Spleen (tissue), 11 donors: ENCODE data around the gene BABAM2. TPM values are rescaled to one million over a fixed set of nuclear protein-coding genes. Genes with fewer than 3 reads are reported as not detected.

Experiments used
- DNase-seq: peaks from one replicate; pipeline ENCODE4 v3.0.0-alpha.2; 2020
- H3K27ac ChIP-seq, 8 donors: fragments of 200-600 bp; sonication (generic) in 7 of 8; 1 replicate in 4 of 8; 2 replicates in 4 of 8; pipeline versions ENCODE4 v1.5.0 to v1.8.0; 2016 to 2021; ENCODE audit warnings: inconsistent platforms in 4 of 8, mild to moderate bottlenecking in 4 of 8, moderate library complexity in 1 of 8
- H3K27me3 ChIP-seq, 7 donors: fragments of 200-600 bp; sonication (generic) in 6 of 7; replicated peaks in 1 of 7; 1 replicate in 4 of 7; 2 replicates in 3 of 7; pipeline versions ENCODE4 v1.5.0 to v1.8.0; 2016 to 2021; ENCODE audit warnings: inconsistent platforms in 3 of 7, mild to moderate bottlenecking in 1 of 7
- H3K36me3 ChIP-seq, 6 donors: fragments of 200-600 bp; sonication (generic) in 5 of 6; 1 replicate in 4 of 6; 2 replicates in 2 of 6; pipeline versions ENCODE4 v1.5.0 to v1.8.0; 2016 to 2021; ENCODE audit warnings: inconsistent platforms in 2 of 6
- H3K4me1 ChIP-seq, 6 donors: fragments of 200-600 bp; sonication (generic) in 5 of 6; 1 replicate in 3 of 6; 2 replicates in 3 of 6; pipeline versions ENCODE4 v1.5.0 to v1.8.0; 2016 to 2021; ENCODE audit warnings: inconsistent platforms in 3 of 6
- H3K4me3 ChIP-seq, 8 donors: fragments of 200-600 bp; sonication (generic) in 7 of 8; 1 replicate in 4 of 8; 2 replicates in 4 of 8; pipeline versions ENCODE4 v1.5.0 to v1.8.0; 2016 to 2021; ENCODE audit warnings: inconsistent platforms in 4 of 8, mild to moderate bottlenecking in 4 of 8, moderate library complexity in 2 of 8
- H3K9me3 ChIP-seq, 8 donors: fragments of 200-600 bp; sonication (generic) in 7 of 8; 1 replicate in 4 of 8; 2 replicates in 4 of 8; pipeline versions ENCODE4 v1.5.0 to v1.8.0; 2016 to 2021; ENCODE audit warnings: inconsistent platforms in 4 of 8
- POLR2A ChIP-seq, 3 donors: fragments of 450-650 bp; IDR thresholded peaks; one replicate each; pipeline ENCODE4 v1.5.1; 2017; ENCODE audit warnings: antibody characterized with exemption in 3 of 3, mild to moderate bottlenecking in 1 of 3
- POLR2AphosphoS5 ChIP-seq, 3 donors: sonication (generic); formaldehyde crosslinking; IDR thresholded peaks; one replicate each; pipeline ENCODE4 v1.5.1; 2017; ENCODE audit warnings: antibody characterized with exemption in 3 of 3
- WGBS, 5 donors: extraction: QIAGEN DNeasy Blood & Tissue Kit in 3 of 5; methylation state at CpG; one replicate each; pipeline versions ENCODE4 v1.1.5 to v1.1.7; 2013 to 2018; 5-methylcytosine and 5-hydroxymethylcytosine counted together
- intact Hi-C: fragments of 100-400 bp; cut with DNase I; formaldehyde crosslinking; loops from one replicate; pipeline ENCODE4 v1.15.0; 2023; ENCODE audit warnings: low total_unique reads
- polyA plus RNA-seq, 3 donors: library from polyadenylated mRNA; stranded (reverse); fragments of 200-250 nt; gene quantifications; one replicate each; pipeline ENCODE4 v1.2.1, GENCODE V29; 2013
- total RNA-seq, 7 donors: library from RNA; depleted of rRNA in 3 of 7; stranded (reverse); fragments of >200 nt in 3 of 7; fragmentation: NEBNext Ultra II Directional in 4 of 7; extraction: Animal tissue kit (Norgen Biotek cat#: 25700) in 4 of 7; gene quantifications; one replicate each; pipeline versions ENCODE4 v1.1.0 to v1.2.1, GENCODE V29; 2016 to 2021
- TF ChIP-seq, protein P1 (sequence below), 11 experiments: fragments of 200-600 bp in 7 of 11; fragments of 450-650 bp in 4 of 11; sonication (generic) in 4 of 11; IDR thresholded peaks in 8 of 11; conservative IDR thresholded peaks in 3 of 11; 1 replicate in 7 of 11; 2 replicates in 4 of 11; pipeline versions ENCODE4 v1.4.0 to v1.8.0; 2016 to 2021; ENCODE audit warnings: antibody characterized with exemption in 11 of 11, inconsistent platforms in 4 of 11, mild to moderate bottlenecking in 1 of 11
- donor health status: healthy with polysubstance abuse.
- donor health status: DM: no; HTN: no; CAD: no; lungs with moderate emphysema.
- donor health status: DM: no; HTN: no; CAD: no.
- donor health status: Bipolar disorder and iron deficiency.
- donor health status: healthy.
- donor health status: DM: no; HTN: no; CAD: no.
- donor health status: DM: yes; HTN: yes; CAD: no.

The BABAM2 gene
- total and polyA plus RNA-seq, 10 donors, result 16.1 to 70.1 (median 55.0) TPM

DNA sequence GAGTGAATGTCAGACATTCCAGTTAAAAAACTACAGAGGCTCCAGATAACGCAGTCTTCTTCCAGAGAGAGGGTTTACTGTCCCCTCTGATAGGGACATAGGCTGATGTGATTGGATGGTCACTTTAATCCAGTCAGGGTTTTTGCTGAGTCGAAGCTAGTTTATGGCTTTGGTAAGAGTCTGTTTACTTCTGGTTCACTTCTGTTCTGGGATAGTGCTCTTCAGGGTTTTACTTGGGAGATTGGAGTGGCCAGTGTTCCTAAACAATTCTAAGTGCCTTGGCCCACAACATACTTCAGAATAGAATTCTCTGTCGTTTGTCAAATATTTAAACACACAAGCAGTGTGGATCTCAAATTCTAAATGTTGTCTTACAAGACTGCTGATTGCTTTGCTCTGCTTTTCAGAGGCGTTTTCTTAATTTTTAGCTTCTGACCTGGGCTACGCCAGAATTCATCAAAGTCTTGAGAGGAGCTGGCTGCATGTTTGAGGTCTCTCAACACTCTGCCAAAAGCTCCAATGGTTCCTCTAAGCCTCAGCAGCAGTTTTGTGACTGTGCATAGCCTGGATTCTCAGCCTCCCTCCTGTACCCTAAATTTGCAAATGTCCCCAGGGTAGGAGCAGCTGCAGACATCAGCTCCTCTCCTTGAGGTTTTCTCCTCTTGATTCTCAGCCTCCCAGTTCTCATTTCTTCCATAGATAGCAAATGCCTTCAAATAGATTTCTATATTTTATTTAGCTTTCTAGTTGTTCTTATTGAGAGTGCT is 105.8 kb downstream of the BABAM2 start:
- Histone ChIP-seq H3K4me1 (peaks cover 0 to 14% (median 0%) of the 10 kb centered on the region in 6 donors), H3K27ac (no peak overlapping the region), H3K9me3 (peaks cover 0 to 4% (median 0%) of the 10 kb centered on the region in 8 donors), H3K27me3 (no peaks in the 10 kb centered on the region), H3K4me3 (no peak overlapping the region), H3K36me3 (peaks cover 0 to 24% (median 0%) of the 10 kb centered on the region in 6 donors)
- WGBS, 5 donors, result 84 to 96% (median 91%) methylated on average over 5 of the region's 5 CpGs
- intact Hi-C loops, result no loop called here
- TF ChIP-seq POLR2AphosphoS5 (IDR thresholded peaks at IDR 0.05) (no peak), POLR2A (IDR thresholded peaks at IDR 0.05) (no peak)
- TF ChIP-seq, protein P1, sequence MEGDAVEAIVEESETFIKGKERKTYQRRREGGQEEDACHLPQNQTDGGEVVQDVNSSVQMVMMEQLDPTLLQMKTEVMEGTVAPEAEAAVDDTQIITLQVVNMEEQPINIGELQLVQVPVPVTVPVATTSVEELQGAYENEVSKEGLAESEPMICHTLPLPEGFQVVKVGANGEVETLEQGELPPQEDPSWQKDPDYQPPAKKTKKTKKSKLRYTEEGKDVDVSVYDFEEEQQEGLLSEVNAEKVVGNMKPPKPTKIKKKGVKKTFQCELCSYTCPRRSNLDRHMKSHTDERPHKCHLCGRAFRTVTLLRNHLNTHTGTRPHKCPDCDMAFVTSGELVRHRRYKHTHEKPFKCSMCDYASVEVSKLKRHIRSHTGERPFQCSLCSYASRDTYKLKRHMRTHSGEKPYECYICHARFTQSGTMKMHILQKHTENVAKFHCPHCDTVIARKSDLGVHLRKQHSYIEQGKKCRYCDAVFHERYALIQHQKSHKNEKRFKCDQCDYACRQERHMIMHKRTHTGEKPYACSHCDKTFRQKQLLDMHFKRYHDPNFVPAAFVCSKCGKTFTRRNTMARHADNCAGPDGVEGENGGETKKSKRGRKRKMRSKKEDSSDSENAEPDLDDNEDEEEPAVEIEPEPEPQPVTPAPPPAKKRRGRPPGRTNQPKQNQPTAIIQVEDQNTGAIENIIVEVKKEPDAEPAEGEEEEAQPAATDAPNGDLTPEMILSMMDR (IDR thresholded peaks at IDR 0.05 in 8 of 11, conservative IDR thresholded peaks at IDR 0.05 in 3 of 11), result no peak
- no peak for DNase-seq

DNA sequence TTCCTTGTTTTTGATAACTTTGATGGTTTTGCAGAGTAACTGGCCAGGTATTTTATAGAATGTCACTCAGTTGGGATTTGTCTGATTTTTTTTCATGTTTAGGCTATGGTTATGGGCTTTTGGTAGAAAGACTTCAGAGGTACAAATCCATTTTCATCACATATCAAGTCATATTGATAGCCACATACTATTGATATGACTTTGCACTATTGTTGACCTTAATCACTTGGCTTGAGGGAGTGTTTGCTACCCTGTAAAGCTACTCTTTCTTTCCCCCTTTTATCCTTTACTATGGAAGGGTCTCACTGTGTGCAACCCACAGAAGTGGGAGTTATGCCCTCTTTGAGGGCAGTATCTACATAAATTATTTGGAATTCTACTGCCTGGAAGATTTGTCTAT is 109.8 kb downstream of the BABAM2 start:
- H3K4me3 ChIP-seq, result no peak overlapping the region
- TF ChIP-seq, protein P1 (IDR thresholded peaks at IDR 0.05 in 8 of 11, conservative IDR thresholded peaks at IDR 0.05 in 3 of 11), result no peak
- TF ChIP-seq POLR2AphosphoS5 (IDR thresholded peaks at IDR 0.05) (no peak), POLR2A (IDR thresholded peaks at IDR 0.05) (no peak)
- intact Hi-C loops, result no loop called here
- peaks cover 0 to 14% (median 0%) of the 10 kb centered on the region in 6 donors for H3K36me3 ChIP-seq
- no peaks in the 10 kb centered on the region for H3K27me3 ChIP-seq
- no peaks in the 10 kb centered on the region for H3K9me3 ChIP-seq
- no peak for DNase-seq
- no peak overlapping the region for H3K27ac ChIP-seq
- peaks cover 0 to 8% (median 0%) of the 10 kb centered on the region in 6 donors for H3K4me1 ChIP-seq

DNA sequence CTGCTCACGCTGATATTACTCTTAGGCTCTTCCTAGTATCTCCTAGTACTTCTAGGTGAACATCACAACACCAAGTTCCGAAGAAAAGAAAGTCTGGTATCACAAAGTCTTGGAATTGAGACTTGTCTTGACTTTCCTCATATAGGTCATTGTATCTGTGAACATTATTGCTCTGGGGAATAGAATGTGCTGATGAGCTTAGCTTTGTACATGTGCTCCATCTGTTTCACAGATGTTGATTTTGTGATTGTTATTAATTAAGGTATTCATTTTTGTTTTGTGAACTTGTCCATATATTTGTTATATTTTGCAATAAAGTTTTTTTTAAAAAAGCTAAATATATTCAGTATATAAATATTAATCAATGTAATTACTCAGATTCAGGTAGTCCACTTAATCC is 111.7 kb downstream of the BABAM2 start:
- intact Hi-C loops, result no loop called here
- Histone ChIP-seq H3K4me1 (peaks cover 0 to 8% (median 0%) of the 10 kb centered on the region in 6 donors), H3K27ac (no peak overlapping the region), H3K36me3 (no peaks in the 10 kb centered on the region), H3K4me3 (no peak overlapping the region), H3K9me3 (no peaks in the 10 kb centered on the region), H3K27me3 (no peaks in the 10 kb centered on the region)
- WGBS, 5 donors, result 95 to 98% (median 96%) methylated on average over 2 of the region's 2 CpGs
- DNase-seq, result no peak
- no peak for TF ChIP-seq POLR2AphosphoS5 (IDR thresholded peaks at IDR 0.05)
- TF ChIP-seq POLR2A (IDR thresholded peaks at IDR 0.05), result no peak
- TF ChIP-seq, protein P1 (IDR thresholded peaks at IDR 0.05 in 8 of 11, conservative IDR thresholded peaks at IDR 0.05 in 3 of 11), result no peak

DNA sequence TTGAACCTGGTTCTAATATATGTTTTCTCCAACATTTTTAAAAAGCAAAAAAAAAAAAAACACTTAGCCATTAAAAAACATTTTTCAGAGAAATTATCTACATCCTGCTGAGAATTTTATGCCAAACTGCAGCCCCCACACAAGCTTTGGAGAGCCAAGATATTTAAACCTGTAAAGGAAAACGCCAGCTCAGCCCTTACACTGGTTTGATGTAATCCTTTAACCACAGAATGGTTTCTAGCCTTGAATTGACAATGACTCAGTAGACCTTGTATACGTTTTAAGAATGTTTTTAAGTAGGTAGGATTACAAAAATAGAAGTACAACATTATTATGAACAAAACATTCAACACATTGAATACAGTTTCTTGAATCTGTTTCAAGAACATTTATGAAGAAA is 113.6 kb downstream of the BABAM2 start:
- Histone ChIP-seq H3K27ac (no peak overlapping the region), H3K27me3 (no peaks in the 10 kb centered on the region), H3K36me3 (no peaks in the 10 kb centered on the region), H3K4me3 (no peak overlapping the region), H3K9me3 (no peaks in the 10 kb centered on the region), H3K4me1 (peaks cover 0 to 8% (median 0%) of the 10 kb centered on the region in 6 donors)
- no peak for DNase-seq
- TF ChIP-seq, protein P1 (IDR thresholded peaks at IDR 0.05 in 8 of 11, conservative IDR thresholded peaks at IDR 0.05 in 3 of 11), result no peak
- TF ChIP-seq POLR2A (IDR thresholded peaks at IDR 0.05) (no peak), POLR2AphosphoS5 (IDR thresholded peaks at IDR 0.05) (no peak)
- intact Hi-C loops, result no loop called here
- 13 to 34% (median 25%) methylated on average over 2 of the region's 2 CpGs for WGBS, 5 donors
